KMS-11 (cell line): ENCODE measurements around the gene CLDN15.
A peak's percentile ranks its signal among the peaks of the same experiment; 100 is the strongest.

Experiments used
- H2AFZ ChIP-seq: fragments of 200-600 bp; sonication (generic); 2 replicates; pipeline ENCODE4 v1.6.1; 2016; ENCODE audit warnings: antibody characterized with exemption, mixed run types, low read depth
- H3K27ac ChIP-seq: fragments of 200-600 bp; sonication (generic); 2 replicates; pipeline ENCODE4 v1.6.1; 2016; ENCODE audit warnings: mild to moderate bottlenecking, mixed run types
- H3K27me3 ChIP-seq: fragments of 200-600 bp; sonication (generic); 2 replicates; pipeline ENCODE4 v1.6.1; 2017; ENCODE audit warnings: mild to moderate bottlenecking, low read depth, mixed run types, moderate library complexity; ENCODE audit not compliant: insufficient read depth
- H3K36me3 ChIP-seq: fragments of 200-600 bp; sonication (generic); 2 replicates; pipeline ENCODE4 v1.6.1; 2017; ENCODE audit warnings: mild to moderate bottlenecking, mixed run types; ENCODE audit not compliant: insufficient read depth
- H3K4me1 ChIP-seq: fragments of 200-600 bp; sonication (generic); 2 replicates; pipeline ENCODE4 v1.6.1; 2016; ENCODE audit warnings: mild to moderate bottlenecking, low read depth, mixed run types; ENCODE audit not compliant: poor library complexity, severe bottlenecking
- H3K4me2 ChIP-seq: fragments of 200-600 bp; sonication (generic); 2 replicates; pipeline ENCODE4 v1.7.0; 2016; ENCODE audit warnings: mild to moderate bottlenecking, mixed run types
- H3K4me3 ChIP-seq: fragments of 200-600 bp; sonication (generic); IDR thresholded peaks from 2 replicates; pipeline ENCODE4 v1.6.1; 2017; ENCODE audit warnings: low read depth, low read length, mixed read lengths; ENCODE audit not compliant: insufficient read depth
- H3K79me2 ChIP-seq: fragments of 200-600 bp; sonication (generic); 2 replicates; pipeline ENCODE4 v1.6.1; 2016; ENCODE audit warnings: low read depth, mixed run types; ENCODE audit not compliant: insufficient read depth
- H3K9ac ChIP-seq: fragments of 200-600 bp; sonication (generic); 2 replicates; pipeline ENCODE4 v1.6.1; 2016; ENCODE audit warnings: mild to moderate bottlenecking, mixed run types
- H4K20me1 ChIP-seq: fragments of 200-600 bp; sonication (generic); 2 replicates; pipeline ENCODE4 v1.6.1; 2016; ENCODE audit warnings: mild to moderate bottlenecking, mixed run types; ENCODE audit not compliant: insufficient read depth
- TF ChIP-seq, protein P1 (sequence below): fragments of 200-600 bp; sonication (generic); conservative IDR thresholded peaks from 2 replicates; pipeline ENCODE4 v1.6.1; 2017; ENCODE audit warnings: low read depth, mild to moderate bottlenecking, antibody characterized with exemption, low read length, moderate library complexity, mixed read lengths

CLDN15 gene

DNA sequence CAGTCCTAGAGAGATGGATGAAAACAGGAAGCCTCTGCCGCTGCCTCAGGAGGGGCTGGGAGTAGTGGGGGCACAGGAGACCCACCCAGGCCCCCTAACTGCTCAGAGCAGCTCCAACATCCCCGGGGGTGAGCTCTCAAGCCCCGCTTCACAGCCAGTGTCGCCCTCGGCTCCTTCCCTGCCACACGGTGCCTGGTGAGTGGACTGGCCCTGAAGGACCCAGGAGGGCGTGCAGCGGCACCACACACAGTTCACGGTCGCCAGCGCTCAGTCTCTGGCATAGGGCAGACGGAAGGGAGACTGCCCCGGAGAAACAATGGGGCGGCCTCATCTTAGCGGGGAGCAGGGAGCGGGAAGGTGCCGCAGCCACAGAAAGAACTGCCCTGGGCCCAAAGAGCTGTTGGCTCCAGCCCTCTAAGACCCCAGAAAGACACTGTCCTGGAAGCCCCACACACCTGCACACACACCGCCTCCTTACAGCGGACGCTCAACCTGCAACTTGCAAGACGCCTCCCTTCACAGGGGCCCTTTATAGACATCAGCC lies 1.2 kb downstream of the CLDN15 start:
- no peaks in the 10 kb centered on the region for H3K79me2 ChIP-seq
- H3K4me1 ChIP-seq, result no peaks in the 10 kb centered on the region
- no peak overlapping the region for H3K4me3 ChIP-seq
- no peaks in the 10 kb centered on the region for H3K27me3 ChIP-seq
- TF ChIP-seq, protein P1, sequence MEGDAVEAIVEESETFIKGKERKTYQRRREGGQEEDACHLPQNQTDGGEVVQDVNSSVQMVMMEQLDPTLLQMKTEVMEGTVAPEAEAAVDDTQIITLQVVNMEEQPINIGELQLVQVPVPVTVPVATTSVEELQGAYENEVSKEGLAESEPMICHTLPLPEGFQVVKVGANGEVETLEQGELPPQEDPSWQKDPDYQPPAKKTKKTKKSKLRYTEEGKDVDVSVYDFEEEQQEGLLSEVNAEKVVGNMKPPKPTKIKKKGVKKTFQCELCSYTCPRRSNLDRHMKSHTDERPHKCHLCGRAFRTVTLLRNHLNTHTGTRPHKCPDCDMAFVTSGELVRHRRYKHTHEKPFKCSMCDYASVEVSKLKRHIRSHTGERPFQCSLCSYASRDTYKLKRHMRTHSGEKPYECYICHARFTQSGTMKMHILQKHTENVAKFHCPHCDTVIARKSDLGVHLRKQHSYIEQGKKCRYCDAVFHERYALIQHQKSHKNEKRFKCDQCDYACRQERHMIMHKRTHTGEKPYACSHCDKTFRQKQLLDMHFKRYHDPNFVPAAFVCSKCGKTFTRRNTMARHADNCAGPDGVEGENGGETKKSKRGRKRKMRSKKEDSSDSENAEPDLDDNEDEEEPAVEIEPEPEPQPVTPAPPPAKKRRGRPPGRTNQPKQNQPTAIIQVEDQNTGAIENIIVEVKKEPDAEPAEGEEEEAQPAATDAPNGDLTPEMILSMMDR, result no peak
- H3K36me3 ChIP-seq, result no peaks in the 10 kb centered on the region
- H3K9ac ChIP-seq, result no peak overlapping the region
- H4K20me1 ChIP-seq, result no peaks in the 10 kb centered on the region
- no peak overlapping the region for H2AFZ ChIP-seq
- H3K4me2 ChIP-seq, result no peak overlapping the region
- H3K27ac ChIP-seq, result no peak overlapping the region

DNA sequence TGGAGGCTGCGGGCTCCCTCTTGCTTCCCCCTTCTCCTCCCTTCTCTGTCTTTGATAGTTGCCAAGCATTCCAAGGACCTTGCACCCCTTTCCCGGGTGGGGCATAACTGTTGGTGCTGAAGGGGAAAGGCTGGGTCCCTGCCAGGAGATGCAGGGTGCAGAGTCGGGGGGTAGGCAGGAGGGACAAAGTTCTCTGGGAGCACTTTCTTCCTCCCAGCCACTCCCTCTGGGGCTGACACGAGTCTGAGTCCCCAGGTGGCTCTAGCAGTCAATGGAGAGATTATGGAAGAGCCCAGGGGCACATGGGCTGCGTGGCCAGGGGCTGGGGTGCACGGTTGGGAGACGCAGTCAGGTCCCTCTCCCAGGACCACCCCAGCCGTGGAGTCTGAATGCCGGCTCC lies 2.1 kb downstream of the CLDN15 start:
- Histone ChIP-seq H3K27ac (no peak overlapping the region), H3K4me3 (no peak overlapping the region), H3K79me2 (no peaks in the 10 kb centered on the region), H3K9ac (no peak overlapping the region), H3K36me3 (no peaks in the 10 kb centered on the region), H3K4me1 (no peaks in the 10 kb centered on the region), H4K20me1 (no peaks in the 10 kb centered on the region), H3K4me2 (no peak overlapping the region), H2AFZ (no peak overlapping the region), H3K27me3 (no peaks in the 10 kb centered on the region)
- TF ChIP-seq, protein P1, result no peak

DNA sequence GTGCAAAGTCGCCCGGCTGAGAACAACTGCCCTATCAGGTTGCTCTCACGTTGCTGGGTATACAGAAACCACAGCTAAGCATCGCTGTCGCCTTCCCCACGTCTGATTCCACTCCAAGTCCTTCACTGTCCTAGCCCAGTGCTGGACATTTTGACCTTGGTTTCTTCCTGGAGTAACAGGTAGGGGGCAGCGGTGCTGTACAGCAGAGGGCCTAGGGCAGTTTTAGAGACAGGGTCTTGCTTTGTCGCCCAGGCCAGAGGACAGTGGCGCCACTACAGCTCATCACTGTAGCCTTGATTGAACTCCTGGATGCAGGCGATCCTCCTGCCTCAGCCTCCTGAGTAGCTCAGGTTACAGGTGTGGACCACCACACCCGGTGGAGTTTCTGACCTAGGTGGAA lies 2.6 kb downstream of the CLDN15 start:
- Histone ChIP-seq H3K9ac (no peak overlapping the region), H3K4me1 (no peaks in the 10 kb centered on the region), H3K36me3 (no peaks in the 10 kb centered on the region), H3K27me3 (no peaks in the 10 kb centered on the region), H3K79me2 (no peaks in the 10 kb centered on the region), H3K4me3 (no peak overlapping the region), H2AFZ (no peak overlapping the region), H3K27ac (no peak overlapping the region), H3K4me2 (no peak overlapping the region), H4K20me1 (no peaks in the 10 kb centered on the region)
- TF ChIP-seq, protein P1, result peak; percentile 31; the same call in 1 of the 2 replicates

DNA sequence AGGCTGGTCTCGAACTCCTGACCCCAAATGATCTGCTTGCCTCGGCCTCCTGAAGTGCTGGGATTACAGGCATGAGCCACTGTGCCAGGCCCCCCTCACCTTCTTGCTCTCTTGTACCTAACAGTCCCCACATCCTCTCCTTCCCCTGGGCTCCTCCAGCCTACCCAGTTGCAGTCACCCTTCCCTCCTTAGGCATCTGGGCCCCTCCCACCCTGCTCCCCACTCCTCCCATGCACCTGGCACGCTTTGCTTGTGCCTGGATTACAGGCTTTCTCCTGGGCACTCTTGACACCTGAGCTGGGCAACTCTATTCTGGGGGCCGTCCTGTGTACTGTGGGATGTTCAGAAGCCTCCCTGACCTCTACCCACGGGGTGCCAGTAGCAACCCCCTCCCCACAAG lies 3.0 kb downstream of the CLDN15 start:
- Histone ChIP-seq H3K4me3 (no peak overlapping the region), H3K36me3 (no peaks in the 10 kb centered on the region), H3K9ac (no peak overlapping the region), H3K79me2 (no peaks in the 10 kb centered on the region), H3K27me3 (no peaks in the 10 kb centered on the region), H2AFZ (no peak overlapping the region), H4K20me1 (no peaks in the 10 kb centered on the region), H3K27ac (no peak overlapping the region), H3K4me1 (no peaks in the 10 kb centered on the region), H3K4me2 (no peak overlapping the region)
- TF ChIP-seq, protein P1, result no peak
